Measurements from ENCODE around the gene OR13J1. TPM values are rescaled to one million over a fixed set of nuclear protein-coding genes. Genes with fewer than 3 reads are reported as not detected.

The OR13J1 gene
- total RNA-seq, 1 donor, result not detected

- no peak for DNase-seq (ENCODE audit: low read depth in 2 of 3, low spot score in 2 of 3)
Measured at GRCh38 chr9:35835216-35835632, 35.0 kb downstream of the OR13J1 start.

GRCh38 chr9:35834260-35835215 lies 35.7 kb downstream of the OR13J1 start:
- no peak for DNase-seq (ENCODE audit: low read depth in 2 of 3, low spot score in 2 of 3)

DNA sequence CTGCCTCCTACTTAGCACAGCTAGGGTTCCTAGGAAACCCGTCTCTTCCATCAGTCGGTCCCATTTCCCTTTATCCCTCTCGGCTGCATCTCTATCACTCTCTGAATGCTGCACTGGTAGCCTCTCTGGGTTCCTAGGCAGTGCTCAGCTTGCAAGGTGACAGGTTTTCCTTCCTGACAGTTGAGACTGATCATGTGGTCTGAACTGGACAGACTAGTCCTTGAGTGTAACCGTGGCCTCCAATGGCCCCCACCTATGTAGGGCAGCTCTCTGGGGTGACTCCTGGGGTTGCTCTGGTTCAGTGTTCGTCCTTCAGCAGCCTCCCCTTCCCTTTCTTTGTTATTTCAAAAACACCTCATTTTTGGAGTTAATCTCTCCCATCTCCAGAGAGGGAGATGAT lies 37.4 kb downstream of the OR13J1 start:
- DNase-seq (ENCODE audit: low read depth in 2 of 3, low spot score in 2 of 3), result no peak

DNA sequence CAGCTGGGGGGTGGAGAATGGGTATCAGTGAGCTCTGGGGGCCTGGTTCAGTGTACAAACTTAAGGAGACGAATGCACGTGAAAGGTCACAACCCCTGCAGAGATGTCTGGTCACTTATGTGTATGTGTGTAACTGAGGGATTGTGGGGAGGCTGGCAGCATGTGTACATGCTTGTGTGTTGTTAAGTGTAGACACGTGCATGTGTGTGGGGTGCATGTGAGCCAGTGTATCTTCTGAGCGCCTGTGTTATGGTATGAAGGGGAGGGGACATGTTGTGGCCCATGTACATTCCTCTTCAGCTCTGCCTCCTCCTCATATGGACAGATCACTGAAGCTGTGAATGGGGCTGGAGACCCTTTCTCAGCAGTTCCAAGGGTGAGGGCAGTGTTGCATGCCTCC lies 39.2 kb downstream of the OR13J1 start:
- no peak for DNase-seq (ENCODE audit: low read depth in 2 of 3, low spot score in 2 of 3)

GRCh38 chr9:35829764-35830096 lies 40.5 kb downstream of the OR13J1 start:
- DNase-seq (ENCODE audit: low read depth in 2 of 3, low spot score in 2 of 3), result no peak

DNA sequence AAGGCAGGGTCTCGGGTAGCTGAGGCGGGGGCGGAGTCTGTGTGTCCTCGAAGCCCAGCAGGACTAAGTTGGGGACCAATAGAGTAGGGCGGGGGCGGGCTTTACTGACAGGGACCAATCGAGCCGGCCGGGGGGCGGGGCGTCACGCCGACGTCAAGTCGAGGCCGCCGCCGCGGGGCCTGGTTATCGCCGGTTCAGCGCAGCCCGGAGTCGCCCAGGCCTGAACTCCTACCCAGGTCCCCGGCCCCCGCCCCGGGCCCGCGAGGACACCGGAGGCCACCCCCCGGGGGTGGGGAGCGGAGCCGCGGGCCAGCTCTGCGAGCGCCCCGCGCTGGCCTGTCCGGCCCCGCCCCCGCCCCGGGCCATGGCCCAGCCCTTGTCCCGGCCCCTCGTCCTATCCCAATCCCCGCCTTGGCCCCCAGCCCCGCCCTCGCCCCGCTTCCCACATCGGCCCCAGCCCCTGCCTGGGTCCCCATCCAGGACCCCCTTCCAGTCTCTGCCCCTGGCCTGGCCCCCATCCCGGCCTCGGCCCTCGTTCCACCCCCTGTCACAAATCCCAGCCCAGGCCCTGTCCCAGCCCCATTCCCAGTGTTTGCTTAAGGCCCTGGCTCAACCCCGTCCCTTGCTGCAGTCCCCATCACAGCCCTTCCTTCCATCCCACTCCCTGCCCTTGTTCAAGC lies 41.0 kb downstream of the OR13J1 start, which contains the start of gene TMEM8B:
Gene TMEM8B, plus strand, starts transcription at position 145 of the 680 bp plus-strand sequence. Its CDS starts 220 bp downstream, at position 365.
- peak; percentile 79 to 93 (median 90) for DNase-seq (ENCODE audit: low read depth in 2 of 3, low spot score in 2 of 3)

- DNase-seq (ENCODE audit: low read depth in 2 of 3, low spot score in 2 of 3), result no peak
Measured at GRCh38 chr9:35828716-35829083, 41.5 kb downstream of the OR13J1 start, which contains the start of gene FAM221B. Gene FAM221B, minus strand, starts transcription at chr9:35828732. Its CDS starts 2,571 bp downstream, at chr9:35826161.

- DNase-seq (ENCODE audit: low read depth in 2 of 3, low spot score in 2 of 3), result no peak
Measured at GRCh38 chr9:35827486-35827885, 42.7 kb downstream of the OR13J1 start.

DNA sequence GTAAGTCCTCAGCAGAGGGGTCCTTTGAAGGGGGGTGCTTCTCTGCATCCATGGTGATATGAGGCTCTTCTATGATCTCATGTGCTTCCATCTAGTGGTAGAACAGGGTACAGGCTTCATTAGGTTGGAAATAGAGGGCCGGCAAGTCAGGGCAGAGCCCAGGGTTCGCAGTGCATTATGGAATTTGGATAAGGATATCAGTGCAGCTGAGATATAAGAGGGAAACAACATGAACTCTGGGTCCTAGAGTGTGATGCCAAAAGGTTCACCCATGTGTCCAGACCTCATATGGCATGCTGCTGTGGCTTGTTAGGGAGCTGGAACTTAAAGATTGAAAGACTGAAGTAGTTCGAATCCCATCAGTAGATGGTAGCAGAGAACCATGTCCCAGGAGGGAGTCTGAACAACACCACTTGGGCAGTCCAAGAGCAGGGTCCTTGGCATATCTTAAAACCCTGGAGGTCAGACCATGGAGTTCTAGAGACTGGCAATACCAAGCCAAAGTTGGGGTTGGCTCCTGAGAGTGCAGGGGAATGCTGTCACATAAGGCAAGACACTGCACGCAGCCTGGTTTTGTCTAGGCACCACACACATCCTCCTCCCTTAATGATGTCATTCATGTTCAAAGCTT lies 44.0 kb downstream of the OR13J1 start:
- peak; percentile 34 to 79 (median 65) for DNase-seq (ENCODE audit: low read depth in 2 of 3, low spot score in 2 of 3)

- no peak for DNase-seq (ENCODE audit: low read depth in 2 of 3, low spot score in 2 of 3)
Measured at GRCh38 chr9:35822926-35823325, 47.3 kb downstream of the OR13J1 start.

GRCh38 chr9:35820076-35820475 lies 50.1 kb downstream of the OR13J1 start:
- no peak for DNase-seq (ENCODE audit: low read depth in 2 of 3, low spot score in 2 of 3)

Other genes starting within 250 kb of the OR13J1 start
- gene SIT1, start 219.5 kb downstream of the OR13J1 start, total RNA-seq, result 0.54 TPM
- 38,740 TPM for gene RMRP, start 212.4 kb downstream of the OR13J1 start, total RNA-seq
- gene CCDC107, start 212.1 kb downstream of the OR13J1 start, total RNA-seq, result 5.7 TPM
- gene ARHGEF39, start 205.2 kb downstream of the OR13J1 start, total RNA-seq, result 1.3 TPM
- gene CA9, start 196.5 kb downstream of the OR13J1 start, total RNA-seq, result 0.81 TPM
- 5.7 TPM for gene TPM2, start 180.5 kb downstream of the OR13J1 start, total RNA-seq
- gene TLN1, start 138.2 kb downstream of the OR13J1 start, total RNA-seq, result 414 TPM
- 25.0 TPM for gene CREB3, start 137.7 kb downstream of the OR13J1 start, total RNA-seq
- 41.5 TPM for gene GBA2, start 121.2 kb downstream of the OR13J1 start, total RNA-seq
- gene RGP1, start 121.1 kb downstream of the OR13J1 start, total RNA-seq, result 16.7 TPM
- gene MSMP, start 116.1 kb downstream of the OR13J1 start, total RNA-seq, result 2.4 TPM
- 1.6 TPM for gene NPR2, start 78.8 kb downstream of the OR13J1 start, total RNA-seq
- gene SPAG8, start 58.1 kb downstream of the OR13J1 start, total RNA-seq, result 3.2 TPM
- 22.6 TPM for gene HINT2, start 55.4 kb downstream of the OR13J1 start, total RNA-seq
- not detected for gene FAM221B, start 41.7 kb downstream of the OR13J1 start, total RNA-seq
- 1.1 TPM for gene TMEM8B, start 41.2 kb downstream of the OR13J1 start, total RNA-seq
- not detected for gene HRCT1, start 35.8 kb upstream of the OR13J1 start, total RNA-seq
- gene SPAAR, start 39.1 kb upstream of the OR13J1 start, total RNA-seq, result under 0.01 TPM
- gene OR2S2, start 87.8 kb upstream of the OR13J1 start, total RNA-seq, result not detected
- gene RECK, start 166.5 kb upstream of the OR13J1 start, total RNA-seq, result 3.8 TPM